K562 (cell line): ENCODE measurements around the gene IMMP2L. TPM values are rescaled to one million over a fixed set of nuclear protein-coding genes. Genes with fewer than 3 reads are reported as not detected.
A peak's percentile ranks its signal among the peaks of the same experiment; 100 is the strongest.

Experiments
- ATAC-seq: fragments of 200-7000 bp; cut with Tn5 transposase; 3 replicates; pipeline ENCODE4 v1.9.1; 2020; ENCODE audit warnings: moderate library complexity
- BruUV-seq: library from RNA; stranded (reverse); fragments of 400-500 nt; replicated peaks from 2 replicates; lab custom pipeline; 2021; lab: Mats Ljungman, UMichigan
- CTCF ChIA-PET: fragments of 300-600 bp; formaldehyde crosslinking; extraction: SDS; loops from one replicate; lab custom pipeline; 2021; ENCODE audit warnings: low intra/inter-chr PET ratio; lab: Yijun Ruan, JAX
- POLR2A ChIA-PET: fragments of 300-600, 350-650 bp; sonication (Branson Sonifier 250); formaldehyde crosslinking; extraction: SDS; loops from one replicate; lab custom pipeline; 2021; ENCODE audit warnings: antibody characterized with exemption, inconsistent platforms; lab: Yijun Ruan, JAX
- DNase-seq, 4 experiments: peaks; one replicate each; pipeline versions ENCODE4 v3.0.0 to v3.0.0-alpha.2; 2011 to 2018; ENCODE audit warnings: low spot score in 3 of 4, mixed read lengths in 3 of 4; ENCODE audit errors: extremely low read depth in 1 of 4
- FAIRE-seq: peaks from 2 replicates; lab custom pipeline; 2011; peaks lifted over from hg19 to GRCh38; lab: Jason Lieb, UNC
- H2AFZ ChIP-seq: 2 replicates; pipeline ENCODE4 v1.6.0; 2011; ENCODE audit warnings: low read depth, low read length, control low read depth, inconsistent platforms
- H3K27ac ChIP-seq: fragments of 200-600 bp; 3 replicates; pipeline ENCODE4 v1.8.0; 2011; ENCODE audit warnings: low read depth, mild to moderate bottlenecking, control low read depth, inconsistent platforms, low read length, moderate library complexity, mixed read lengths; ENCODE audit errors: extremely low read depth
- H3K27me3 ChIP-seq, 2 experiments: fragments of 300-600 bp in 1 of 2; 2 replicates in 1 of 2; 3 replicates in 1 of 2; pipeline versions ENCODE4 v1.6.0 to v1.8.0; 2011; ENCODE audit warnings: inconsistent platforms in 2 of 2, low read length in 2 of 2, mild to moderate bottlenecking in 1 of 2, mixed read lengths in 1 of 2, moderate library complexity in 1 of 2; ENCODE audit not compliant: control insufficient read depth in 2 of 2, insufficient read depth in 2 of 2
- H3K36me3 ChIP-seq: fragments of 300-600 bp; 3 replicates; pipeline ENCODE4 v1.8.0; 2011; ENCODE audit warnings: mild to moderate bottlenecking, low read length, inconsistent platforms; ENCODE audit not compliant: control insufficient read depth, insufficient read depth
- H3K4me1 ChIP-seq, 2 experiments: fragments of 200-600 bp in 1 of 2; replicated peaks in 1 of 2; 2 replicates in 1 of 2; 3 replicates in 1 of 2; pipeline versions ENCODE4 v1.5.1 to v1.8.0; 2011; ENCODE audit warnings: inconsistent platforms in 2 of 2, low read length in 2 of 2, mild to moderate bottlenecking in 1 of 2, mixed read lengths in 1 of 2, moderate library complexity in 1 of 2; ENCODE audit not compliant: control insufficient read depth in 2 of 2, insufficient read depth in 2 of 2
- H3K4me2 ChIP-seq: 2 replicates; pipeline ENCODE4 v1.6.1; 2011; ENCODE audit warnings: low read length, control low read depth, inconsistent platforms, mixed read lengths; ENCODE audit not compliant: insufficient read depth
- H3K4me3 ChIP-seq: fragments of 200-600 bp; sonication (generic), shearing (Covaris generic); 2 replicates; pipeline ENCODE4 v1.5.1; 2016; ENCODE audit warnings: control low read depth, inconsistent platforms
- H3K79me2 ChIP-seq: fragments of 200-600 bp; 3 replicates; pipeline ENCODE4 v1.8.0; 2011; ENCODE audit warnings: low read length, inconsistent platforms; ENCODE audit not compliant: control insufficient read depth, insufficient read depth
- H3K9ac ChIP-seq, 2 experiments: 2 replicates each; pipeline versions ENCODE4 v1.6.0 to v1.6.1; 2011; ENCODE audit warnings: low read depth in 2 of 2, low read length in 2 of 2, control low read depth in 1 of 2, inconsistent platforms in 1 of 2, mild to moderate bottlenecking in 1 of 2, mixed read lengths in 1 of 2; ENCODE audit not compliant: insufficient read depth in 1 of 2
- H3K9me1 ChIP-seq: one replicate; pipeline ENCODE4 v1.6.0; 2011; ENCODE audit warnings: inconsistent platforms, mild to moderate bottlenecking, low read length, moderate library complexity; ENCODE audit not compliant: control insufficient read depth, insufficient read depth
- H3K9me3 ChIP-seq: replicated peaks from 2 replicates; pipeline ENCODE4 v1.5.1; 2011; ENCODE audit warnings: low read depth, low read length, inconsistent platforms; ENCODE audit not compliant: control insufficient read depth, insufficient read depth
- H4K20me1 ChIP-seq: replicated peaks from 2 replicates; pipeline ENCODE4 v1.6.1; 2011; ENCODE audit warnings: low read length, inconsistent platforms, mixed read lengths; ENCODE audit not compliant: control insufficient read depth, insufficient read depth
- FOXP4 ChIP-seq: sonication (generic); formaldehyde crosslinking; IDR thresholded peaks from 2 replicates; pipeline ENCODE4 v1.8.0; 2022; ENCODE audit warnings: mild to moderate bottlenecking, missing genetic modification reagents, borderline replicate concordance
- IFI16 ChIP-seq: fragments of 250-450 bp; sonication (Bioruptor Pico); IDR thresholded peaks from 2 replicates; pipeline ENCODE4 v2.1.2; 2022; ENCODE audit warnings: mild to moderate bottlenecking, inconsistent platforms
- KLF6 ChIP-seq: fragments of 250-450 bp; sonication (Bioruptor Pico); IDR thresholded peaks from 2 replicates; pipeline ENCODE4 v1.4.0; 2020; ENCODE audit warnings: mild to moderate bottlenecking, moderate library complexity, borderline replicate concordance
- L3MBTL2 ChIP-seq: fragments of 450-650 bp; IDR thresholded peaks from 2 replicates; pipeline ENCODE4 v1.6.1; 2016; ENCODE audit warnings: mild to moderate bottlenecking, moderate library complexity
- MAFF ChIP-seq: IDR thresholded peaks from 2 replicates; pipeline ENCODE4 v1.6.1; 2012; ENCODE audit warnings: low read length, improper control_type of control experiment
- MAFG ChIP-seq: fragments of 450-650 bp; conservative IDR thresholded peaks from 2 replicates; pipeline ENCODE4 v1.6.1; 2016; ENCODE audit warnings: missing genetic modification characterization, missing compliant biosample characterization
- MCM7 ChIP-seq, 2 experiments: fragments of 450-650 bp; IDR thresholded peaks; 2 replicates each; pipeline ENCODE4 v1.6.1; 2016 to 2018
- NRF1 ChIP-seq, 2 experiments: fragments of 450-650 bp; IDR thresholded peaks in 1 of 2; conservative IDR thresholded peaks in 1 of 2; 2 replicates each; pipeline ENCODE4 v1.6.1; 2014; ENCODE audit warnings: mild to moderate bottlenecking in 2 of 2
- RBM15 ChIP-seq: fragments of 200-400 bp; formaldehyde crosslinking; IDR thresholded peaks from 2 replicates; pipeline ENCODE4 v1.6.1; 2018; ENCODE audit warnings: mild to moderate bottlenecking, low read length, moderate library complexity; ENCODE audit not compliant: insufficient read depth
- SIN3B ChIP-seq: fragments of 450-650 bp; IDR thresholded peaks from 2 replicates; pipeline ENCODE4 v1.6.1; 2017; ENCODE audit warnings: low read depth, mild to moderate bottlenecking, moderate library complexity
- SMAD3 ChIP-seq: fragments of 450-650 bp; formaldehyde crosslinking; conservative IDR thresholded peaks from 2 replicates; pipeline ENCODE4 v1.4.0; 2020; ENCODE audit warnings: mild to moderate bottlenecking
- TAF15 ChIP-seq: fragments of 200-400 bp; formaldehyde crosslinking; IDR thresholded peaks from 2 replicates; pipeline ENCODE4 v1.6.1; 2017; ENCODE audit warnings: mild to moderate bottlenecking, low read depth, low read length, moderate library complexity
- TOE1 ChIP-seq, 2 experiments: fragments of 450-650 bp in 1 of 2; sonication (generic) in 1 of 2; formaldehyde crosslinking in 1 of 2; IDR thresholded peaks; 2 replicates each; pipeline versions ENCODE4 v1.7.1 to v1.8.0; 2016 to 2022; ENCODE audit warnings: borderline replicate concordance in 2 of 2, mild to moderate bottlenecking in 2 of 2, antibody characterized with exemption in 1 of 2, inconsistent platforms in 1 of 2, low read depth in 1 of 2, missing genetic modification reagents in 1 of 2, moderate library complexity in 1 of 2
- TSC22D4 ChIP-seq: fragments of 450-650 bp; IDR thresholded peaks from 2 replicates; pipeline ENCODE4 v1.6.1; 2016; ENCODE audit warnings: missing genetic modification characterization, missing biosample characterization, control low read depth
- ZNF518B ChIP-seq: fragments of 250-450 bp; sonication (Bioruptor Pico); IDR thresholded peaks from 2 replicates; pipeline ENCODE4 v1.5.0; 2021; ENCODE audit warnings: mild to moderate bottlenecking, moderate library complexity
- WGBS: fragments of 100-300 bp; shearing (Covaris generic); methylation state at CpG from one replicate; pipeline ENCODE4 v1.1.6; 2016; ENCODE audit warnings: low coverage, mixed read lengths; ENCODE audit not compliant: insufficient coverage; ENCODE audit errors: missing lambda C conversion rate; 5-methylcytosine and 5-hydroxymethylcytosine counted together
- in situ Hi-C: fragments of 300-500 bp; cut with MboI; formaldehyde crosslinking; loops from 4 replicates; pipeline ENCODE4 v1.15.0; 2018; ENCODE audit warnings: inconsistent platforms, mixed read lengths
- intact Hi-C: fragments of 100-400 bp; cut with micrococcal nuclease; formaldehyde crosslinking; loops from 2 replicates; pipeline ENCODE4 v1.14.2; 2022
- polyA plus RNA-seq, 8 experiments: library from polyadenylated mRNA; depleted of rRNA in 4 of 8; stranded (reverse) in 5 of 8; unstranded in 3 of 8; fragments of >200 nt; fragmentation: Nextera tagmentation in 2 of 8; fragmentation: Illumina TruSeq in 1 of 8; extraction: Ambion mirVana in 2 of 8; extraction: Trizol in 1 of 8; gene quantifications; 2 replicates each; pipeline versions ENCODE4 v1.2.1 to v1.2.3, GENCODE V29; 2011 to 2014; ENCODE audit warnings: inconsistent platforms in 1 of 8, missing spikeins in 1 of 8
- total RNA-seq, 7 experiments: library from RNA; depleted of rRNA in 6 of 7; stranded (reverse); fragments of >200 nt in 6 of 7; fragmentation: Illumina TruSeq in 2 of 7; extraction: Trizol in 2 of 7; gene quantifications; 2 replicates each; pipeline versions ENCODE4 v1.2.1 to v1.2.3, GENCODE V29; 2011 to 2021; ENCODE audit warnings: low replicate concordance in 1 of 7

IMMP2L gene
- total and polyA plus RNA-seq, 9 of the 15 experiments (the other 6 are each of a cell fraction or from before 2014, with no cell fraction given), result 29.7 to 116 (median 53.0) TPM

GRCh38 chr7:111529507-111530355, 32.6 kb downstream of the IMMP2L start:
- Histone ChIP-seq H3K9me1 (no peaks in the 10 kb centered on the region), H3K4me1 (peaks cover 0 to 29% of the 10 kb centered on the region in 2 experiments; a peak in 3 of 5 replicates), H3K27me3 (no peaks in the 10 kb centered on the region), H3K27ac (no peak overlapping the region), H4K20me1 (no peaks in the 10 kb centered on the region), H2AFZ (no peak overlapping the region), H3K9me3 (no peaks in the 10 kb centered on the region), H3K4me2 (no peak overlapping the region), H3K4me3 (no peak overlapping the region), H3K79me2 (no peaks in the 10 kb centered on the region), H3K9ac (no peak overlapping the region), H3K36me3 (no peaks in the 10 kb centered on the region)
- no peak for FAIRE-seq
- intact Hi-C loops, result no loop called here
- DNase-seq, result no peak
- ChIA-PET POLR2A (no interaction called here), CTCF (interaction anchor here (0.6 kb wide), 1 partner anchor 39 kb away, joined by 4 read pairs; no protein-coding TSS in a partner anchor)
- WGBS, result 58% methylated on average over 1 of the region's 1 CpG
- in situ Hi-C loops, result no loop called here
- no peak for ATAC-seq
- BruUV-seq, result no TSS peak
- TF ChIP-seq KLF6 (CRISPR knock-in tag) (no peak), TSC22D4 (tag) (no peak), ZNF518B (CRISPR knock-in tag) (no peak), NRF1 (conservative IDR thresholded peaks at IDR 0.05 in 1 of 2, IDR thresholded peaks at IDR 0.05 in 1 of 2) (0 out of 4 replicates have a peak, but pooled peaks of 1 of the 2 experiments have one; percentile 6), MAFG (tag) (peak; percentile 21; the same call in 1 of the 2 replicates), TAF15 (no peak), MAFF (0 out of 2 replicates have a peak, but pooled peaks have one; percentile 20), MCM7 (IDR thresholded peaks at IDR 0.05) (no peak), FOXP4 (CRISPR knock-in tag) (no peak), SIN3B (no peak), L3MBTL2 (no peak), IFI16 (CRISPR knock-in tag) (no peak), RBM15 (no peak), TOE1 (IDR thresholded peaks at IDR 0.05; ENCODE audit: borderline replicate concordance) (no peak), TOE1 (CRISPR knock-in tag; IDR thresholded peaks at IDR 0.05; ENCODE audit: borderline replicate concordance, low read depth) (no peak), SMAD3 (CRISPR knock-in tag) (no peak)
